NCI-H2196 treated with DMSO at 0.1 percent for 48 hours (cell line): Measurements from ENCODE around the gene ABHD8.
"Not testable (repeated sequence)": the region's sequence is repeated elsewhere in the genome, so short reads cannot be mapped to it uniquely, and the experiment has no call there.

Experiments used
- DNase-seq: peaks from one replicate; lab custom pipeline; 2025; ENCODE audit not compliant: unreplicated experiment; lab: John Stamatoyannopoulos, UW

The ABHD8 gene

GRCh38 chr19:17302391-17303166 is 646 bp downstream of the ABHD8 start:
- no peak for DNase-seq

GRCh38 chr19:17300992-17301619 is 2.1 kb downstream of the ABHD8 start:
- DNase-seq: no peak

- DNase-seq: no peak
Observed at GRCh38 chr19:17296976-17297375, 6.2 kb downstream of the ABHD8 start.

- DNase-seq: no peak
Observed at GRCh38 chr19:17296273-17296672, 7.0 kb downstream of the ABHD8 start.

DNA sequence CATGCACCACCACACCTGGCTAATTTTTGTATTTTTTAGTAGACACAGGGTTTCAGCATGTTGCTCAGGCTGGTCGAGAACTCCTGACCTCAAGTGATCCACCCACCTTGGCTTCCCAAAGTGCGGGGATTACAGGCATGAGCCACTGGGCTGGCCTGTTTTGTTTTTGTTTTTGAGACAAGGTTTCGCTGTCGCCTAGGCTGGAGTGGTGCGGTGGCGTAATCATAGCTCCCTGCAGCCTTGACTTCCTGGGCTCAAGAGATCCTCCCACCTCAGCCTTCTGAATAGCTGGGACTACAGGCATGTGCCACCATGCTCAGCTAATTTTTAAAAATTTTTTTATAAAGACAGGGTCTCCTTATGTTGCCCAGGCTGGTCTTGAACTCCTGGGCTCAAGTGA is 7.7 kb downstream of the ABHD8 start:
- DNase-seq: not testable (repeated sequence)

GRCh38 chr19:17294051-17294891 is 9.0 kb downstream of the ABHD8 start:
- no peak for DNase-seq

GRCh38 chr19:17293605-17294004 is 9.6 kb downstream of the ABHD8 start:
- DNase-seq: no peak

- no peak for DNase-seq
Observed at GRCh38 chr19:17292301-17293074, 10.7 kb downstream of the ABHD8 start.

DNA sequence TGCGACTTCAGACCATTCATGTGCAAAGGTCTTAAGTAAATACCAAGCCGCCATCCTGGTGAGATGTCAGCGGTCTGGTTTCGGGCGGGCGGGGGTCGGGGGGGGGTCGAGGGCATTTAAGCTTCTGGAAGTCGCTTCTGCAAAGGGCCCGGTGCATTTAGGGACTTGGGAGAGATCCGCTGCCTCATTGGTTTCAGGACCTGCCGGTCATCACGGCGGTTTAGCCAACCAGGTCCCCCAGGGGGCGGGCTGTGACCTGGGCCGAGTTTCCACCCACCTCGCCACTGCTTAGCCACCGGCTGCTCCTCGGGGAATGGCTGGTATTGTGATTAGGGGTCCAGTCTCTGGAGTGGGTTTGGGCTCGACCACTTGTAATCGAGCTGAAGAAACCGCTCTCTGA is 13.7 kb downstream of the ABHD8 start:
- no peak for DNase-seq

DNA sequence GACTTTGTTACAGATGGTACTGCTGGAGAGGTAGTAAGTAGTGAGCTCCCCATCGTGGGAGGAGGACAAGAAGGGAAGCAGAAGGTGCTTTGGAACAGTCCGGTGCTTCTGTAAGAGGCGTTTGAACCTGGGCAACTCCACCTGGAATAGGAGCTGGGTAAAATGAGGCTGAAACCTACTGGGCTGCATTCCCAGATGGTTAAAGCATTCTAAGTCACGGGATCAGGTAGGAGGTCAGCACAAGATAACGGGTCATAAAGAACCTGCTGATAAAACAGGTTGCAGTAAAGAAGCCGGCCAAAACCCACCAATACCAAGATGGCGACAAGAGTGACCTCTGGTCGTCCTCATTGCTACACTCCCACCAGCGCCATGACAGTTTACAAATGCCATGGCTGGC is 16.5 kb downstream of the ABHD8 start:
- DNase-seq: no peak

GRCh38 chr19:17286263-17286662 is 17.0 kb downstream of the ABHD8 start:
- no peak for DNase-seq

DNA sequence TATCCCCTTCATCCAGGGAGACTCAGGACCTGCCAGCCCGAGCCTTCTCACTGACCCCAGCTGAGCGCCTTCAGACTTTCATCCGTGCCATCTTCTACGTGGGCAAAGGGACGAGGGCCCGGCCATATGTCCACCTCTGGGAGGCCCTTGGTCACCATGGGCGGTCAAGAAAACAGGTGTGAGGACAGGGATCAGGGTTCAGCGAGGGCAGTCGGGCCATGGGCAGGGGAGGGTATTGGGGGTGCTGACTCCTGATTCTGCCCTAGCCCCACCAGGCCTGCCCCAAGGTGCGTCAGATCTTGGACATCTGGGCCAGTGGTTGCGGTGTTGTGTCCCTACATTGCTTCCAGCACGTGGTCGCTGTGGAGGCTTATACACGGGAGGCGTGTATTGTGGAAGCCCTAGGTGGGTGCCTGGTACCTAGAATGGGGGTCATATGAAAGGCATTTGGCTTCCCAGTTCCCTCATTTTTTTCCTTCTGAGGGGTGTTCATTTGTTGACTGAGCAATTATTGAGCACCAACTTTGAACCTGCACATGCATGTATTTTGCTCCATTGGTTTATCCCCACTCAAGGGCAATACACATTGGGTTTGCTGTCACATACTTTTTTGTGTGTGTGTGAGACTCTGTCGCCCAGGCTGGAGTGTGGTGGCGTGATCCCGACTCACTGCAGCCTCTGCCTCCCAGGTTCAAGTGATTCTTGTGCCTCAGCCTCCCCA is 17.6 kb downstream of the ABHD8 start:
- no peak for DNase-seq

DNA sequence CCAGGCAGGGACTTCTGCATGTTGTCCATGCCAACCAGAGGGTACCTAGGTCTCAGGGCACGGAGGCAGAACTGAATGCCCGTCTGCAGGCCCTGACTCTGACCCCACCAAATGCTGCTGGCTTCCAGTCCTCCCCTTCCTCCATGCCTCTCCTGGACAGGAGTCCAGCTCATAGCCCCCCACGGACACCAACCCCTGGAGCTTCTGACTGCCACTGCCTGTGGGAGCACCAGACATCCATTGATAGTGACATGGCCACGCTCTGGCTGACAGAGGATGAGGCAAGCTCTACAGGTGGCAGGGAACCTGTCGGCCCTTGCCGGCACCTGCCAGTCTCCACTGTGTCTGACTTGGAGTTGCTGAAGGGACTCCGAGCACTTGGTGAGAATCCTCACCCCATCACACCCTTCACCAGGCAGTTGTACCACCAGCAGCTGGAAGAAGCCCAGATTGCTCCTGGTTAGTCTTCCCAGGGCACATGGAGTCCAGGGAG is 19.7 kb downstream of the ABHD8 start:
- no peak for DNase-seq

GRCh38 chr19:17282488-17283125 is 20.6 kb downstream of the ABHD8 start:
- peak; percentile 79 for DNase-seq

GRCh38 chr19:17281391-17282304 is 21.6 kb downstream of the ABHD8 start, which contains the start of gene ANKLE1:
Gene ANKLE1, plus strand, starts transcription at chr19:17281901. Its CDS starts 20 bp downstream, at chr19:17281921.
- no peak for DNase-seq

- DNase-seq: no peak
Observed at GRCh38 chr19:17279436-17279835, 23.8 kb downstream of the ABHD8 start.

- DNase-seq: no peak
Observed at GRCh38 chr19:17275441-17276175, 27.6 kb downstream of the ABHD8 start.

DNA sequence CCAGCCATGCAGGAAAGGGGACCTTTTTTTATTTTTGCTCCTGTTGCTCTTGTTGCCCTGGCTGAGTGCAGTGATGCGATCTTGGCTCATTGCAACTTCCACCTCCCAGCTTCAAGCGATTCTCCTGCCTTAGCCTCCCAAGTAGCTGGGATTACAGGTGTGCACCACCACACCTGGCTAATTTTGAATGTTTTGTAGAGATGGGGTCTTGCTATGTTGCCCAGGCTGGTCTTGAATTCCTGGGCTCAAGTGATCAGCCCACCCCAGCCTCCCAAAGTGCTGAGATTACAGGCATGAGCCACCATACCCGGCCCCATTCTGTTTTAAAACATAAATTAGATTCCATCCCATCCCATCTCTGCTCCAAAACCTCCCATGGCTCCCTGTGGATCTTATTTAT is 28.3 kb downstream of the ABHD8 start:
- not testable (repeated sequence) for DNase-seq
